ENCODE results near the gene CBLC. TPM values are rescaled to one million over a fixed set of nuclear protein-coding genes. Genes with fewer than 3 reads are reported as not detected.

The CBLC gene
- total RNA-seq, 1 donor from 2014 or later: 9.9 TPM

- DNase-seq (ENCODE audit: low read depth): no peak
- no peak for TF ChIP-seq CTCF (IDR thresholded peaks at IDR 0.05; ENCODE audit: insufficient read depth, low read length, poor library complexity, severe bottlenecking)
- Histone ChIP-seq H3K4me3 (ENCODE audit: low read depth, low read length) (no peak overlapping the region), H3K27me3 (ENCODE audit: control insufficient read depth, insufficient read depth, low read length) (no peaks in the 10 kb centered on the region), H3K36me3 (ENCODE audit: control insufficient read depth, insufficient read depth, low read length) (no peaks in the 10 kb centered on the region)
These were observed 26.0 kb downstream of the CBLC start for GRCh38 chr19:44803442-44804428.

- H3K36me3 ChIP-seq (ENCODE audit: control insufficient read depth, insufficient read depth, low read length): no peaks in the 10 kb centered on the region
- no peak for DNase-seq (ENCODE audit: low read depth)
- no peaks in the 10 kb centered on the region for H3K27me3 ChIP-seq (ENCODE audit: control insufficient read depth, insufficient read depth, low read length)
- TF ChIP-seq CTCF (IDR thresholded peaks at IDR 0.05; ENCODE audit: insufficient read depth, low read length, poor library complexity, severe bottlenecking): no peak
- H3K4me3 ChIP-seq (ENCODE audit: low read depth, low read length): no peak overlapping the region
These were observed 28.6 kb downstream of the CBLC start for GRCh38 chr19:44806291-44806690.

- no peak overlapping the region for H3K4me3 ChIP-seq (ENCODE audit: low read depth, low read length)
- no peak for DNase-seq (ENCODE audit: low read depth)
- no peaks in the 10 kb centered on the region for H3K36me3 ChIP-seq (ENCODE audit: control insufficient read depth, insufficient read depth, low read length)
- no peak for TF ChIP-seq CTCF (IDR thresholded peaks at IDR 0.05; ENCODE audit: insufficient read depth, low read length, poor library complexity, severe bottlenecking)
- no peaks in the 10 kb centered on the region for H3K27me3 ChIP-seq (ENCODE audit: control insufficient read depth, insufficient read depth, low read length)
These were observed 29.5 kb downstream of the CBLC start for GRCh38 chr19:44807162-44807561.

- H3K27me3 ChIP-seq (ENCODE audit: control insufficient read depth, insufficient read depth, low read length): no peaks in the 10 kb centered on the region
- TF ChIP-seq CTCF (IDR thresholded peaks at IDR 0.05; ENCODE audit: insufficient read depth, low read length, poor library complexity, severe bottlenecking): peak; percentile 37
- H3K4me3 ChIP-seq (ENCODE audit: low read depth, low read length): no peak overlapping the region
- peak; percentile 43 for DNase-seq (ENCODE audit: low read depth)
- H3K36me3 ChIP-seq (ENCODE audit: control insufficient read depth, insufficient read depth, low read length): no peaks in the 10 kb centered on the region
These were observed 30.2 kb downstream of the CBLC start for GRCh38 chr19:44807652-44808462.

GRCh38 chr19:44808463-44809371, 31.0 kb downstream of the CBLC start, which contains the start of gene BCAM:
Gene BCAM, plus strand, starts transcription at chr19:44809103. Its CDS starts 22 bp downstream, at chr19:44809125.
- H3K4me3 ChIP-seq (ENCODE audit: low read depth, low read length): peak within 1 kb of the TSS; percentile 68
- DNase-seq (ENCODE audit: low read depth): no peak
- no peak for TF ChIP-seq CTCF (IDR thresholded peaks at IDR 0.05; ENCODE audit: insufficient read depth, low read length, poor library complexity, severe bottlenecking)
- no peaks in the 10 kb centered on the region for H3K27me3 ChIP-seq (ENCODE audit: control insufficient read depth, insufficient read depth, low read length)
- H3K36me3 ChIP-seq (ENCODE audit: control insufficient read depth, insufficient read depth, low read length): no peaks in the 10 kb centered on the region

Data from kidney epithelial cell (primary cell).